OCI-LY7 (cell line): ENCODE data around the gene GRIA4.

Source experiments
- EZH2phosphoT487 ChIP-seq: fragments of 200-600 bp; sonication (generic); IDR thresholded peaks from 2 replicates; pipeline ENCODE4 v1.6.1; 2018; ENCODE audit warnings: low read depth, borderline replicate concordance, mild to moderate bottlenecking, mixed run types, antibody characterized with exemption, low read length, moderate library complexity, mixed read lengths
- TF ChIP-seq, protein P1 (sequence below): fragments of 200-600 bp; sonication (generic); conservative IDR thresholded peaks from 2 replicates; pipeline ENCODE4 v1.5.1; 2014; ENCODE audit warnings: mild to moderate bottlenecking, antibody characterized with exemption, low read length, moderate library complexity, mixed read lengths

DNA sequence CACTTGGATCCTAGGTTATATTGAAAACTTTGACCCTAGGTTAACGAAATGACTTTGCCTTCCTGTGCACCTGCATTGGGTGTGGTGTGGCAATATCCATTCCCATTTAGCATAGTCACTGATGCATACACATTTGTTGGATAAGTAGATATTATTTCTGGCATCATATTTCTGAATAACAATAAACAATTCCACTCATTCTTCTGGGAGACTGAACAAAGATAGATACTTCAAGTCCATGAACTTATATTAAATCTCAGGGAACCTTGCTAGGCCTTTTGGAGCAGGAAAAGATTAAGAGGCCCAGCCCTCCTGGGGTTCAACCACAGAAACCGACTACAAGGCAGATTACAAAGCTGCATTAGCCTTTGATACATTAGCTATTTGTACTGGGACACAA lies 293.2 kb downstream of the GRIA4 start:
- TF ChIP-seq, protein P1, sequence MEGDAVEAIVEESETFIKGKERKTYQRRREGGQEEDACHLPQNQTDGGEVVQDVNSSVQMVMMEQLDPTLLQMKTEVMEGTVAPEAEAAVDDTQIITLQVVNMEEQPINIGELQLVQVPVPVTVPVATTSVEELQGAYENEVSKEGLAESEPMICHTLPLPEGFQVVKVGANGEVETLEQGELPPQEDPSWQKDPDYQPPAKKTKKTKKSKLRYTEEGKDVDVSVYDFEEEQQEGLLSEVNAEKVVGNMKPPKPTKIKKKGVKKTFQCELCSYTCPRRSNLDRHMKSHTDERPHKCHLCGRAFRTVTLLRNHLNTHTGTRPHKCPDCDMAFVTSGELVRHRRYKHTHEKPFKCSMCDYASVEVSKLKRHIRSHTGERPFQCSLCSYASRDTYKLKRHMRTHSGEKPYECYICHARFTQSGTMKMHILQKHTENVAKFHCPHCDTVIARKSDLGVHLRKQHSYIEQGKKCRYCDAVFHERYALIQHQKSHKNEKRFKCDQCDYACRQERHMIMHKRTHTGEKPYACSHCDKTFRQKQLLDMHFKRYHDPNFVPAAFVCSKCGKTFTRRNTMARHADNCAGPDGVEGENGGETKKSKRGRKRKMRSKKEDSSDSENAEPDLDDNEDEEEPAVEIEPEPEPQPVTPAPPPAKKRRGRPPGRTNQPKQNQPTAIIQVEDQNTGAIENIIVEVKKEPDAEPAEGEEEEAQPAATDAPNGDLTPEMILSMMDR, result no peak
- TF ChIP-seq EZH2phosphoT487, result no peak
